Neural cell (in vitro differentiated cells): Measurements from ENCODE around the gene CHORDC1. TPM values are rescaled to one million over a fixed set of nuclear protein-coding genes. Genes with fewer than 3 reads are reported as not detected.

Experiments
- H2AFZ ChIP-seq: fragments of 200-600, 300-800 bp; sonication (generic), shearing (Covaris generic); 2 replicates; pipeline ENCODE4 v1.6.0; 2014; ENCODE audit warnings: low read depth, mild to moderate bottlenecking, antibody characterized with exemption, low read length, moderate library complexity
- H3F3A ChIP-seq: fragments of 200-600 bp; shearing (Covaris generic); 2 replicates; pipeline ENCODE4 v1.6.1; 2016; ENCODE audit warnings: mild to moderate bottlenecking, moderate library complexity, mixed read lengths, antibody characterized with exemption, low read length; ENCODE audit not compliant: insufficient read depth, poor library complexity, severe bottlenecking
- H3K27ac ChIP-seq: fragments of 200-600, 300-800 bp; sonication (generic), shearing (Covaris generic); 2 replicates; pipeline ENCODE4 v1.5.1; 2014; ENCODE audit warnings: mild to moderate bottlenecking, low read length, moderate library complexity
- H3K27me3 ChIP-seq: fragments of 300-800, 200-600 bp; sonication (generic), shearing (Covaris generic); 2 replicates; pipeline ENCODE4 v1.6.0; 2014; ENCODE audit warnings: mild to moderate bottlenecking, low read depth, low read length, moderate library complexity; ENCODE audit not compliant: insufficient read depth
- H3K36me3 ChIP-seq: fragments of 300-800, 200-600 bp; sonication (generic), shearing (Covaris generic); 2 replicates; pipeline ENCODE4 v1.5.1; 2014; ENCODE audit warnings: mild to moderate bottlenecking, antibody characterized with exemption, low read length, moderate library complexity; ENCODE audit not compliant: insufficient read depth
- H3K4me2 ChIP-seq: fragments of 300-800, 200-600 bp; sonication (generic), shearing (Covaris generic); 2 replicates; pipeline ENCODE4 v1.6.0; 2014; ENCODE audit warnings: mild to moderate bottlenecking, low read length
- H3K4me3 ChIP-seq: fragments of 300-800, 200-600 bp; sonication (generic), shearing (Covaris generic); 2 replicates; pipeline ENCODE4 v1.5.1; 2014; ENCODE audit warnings: mild to moderate bottlenecking, low read length, moderate library complexity
- H3K79me2 ChIP-seq: fragments of 200-600 bp; shearing (Covaris generic); replicated peaks from 2 replicates; pipeline ENCODE4 v1.6.0; 2014; ENCODE audit warnings: mild to moderate bottlenecking, low read length, moderate library complexity; ENCODE audit not compliant: insufficient read depth
- H3K9ac ChIP-seq: fragments of 300-800, 200-600 bp; sonication (generic), shearing (Covaris generic); 2 replicates; pipeline ENCODE4 v1.6.1; 2016; ENCODE audit warnings: mild to moderate bottlenecking, low read length, mixed read lengths
- H3K9me2 ChIP-seq: fragments of 200-600 bp; shearing (Covaris generic); 2 replicates; pipeline ENCODE4 v1.6.1; 2016; ENCODE audit warnings: mild to moderate bottlenecking, low read length, mixed read lengths; ENCODE audit not compliant: insufficient read depth
- H3K9me3 ChIP-seq: fragments of 200-600, 300-800 bp; sonication (generic), shearing (Covaris generic); 2 replicates; pipeline ENCODE4 v1.6.1; 2016; ENCODE audit warnings: mild to moderate bottlenecking, mixed run types, low read length, moderate library complexity, mixed read lengths
- H4K20me1 ChIP-seq: fragments of 200-600 bp; shearing (Covaris generic); 2 replicates; pipeline ENCODE4 v1.6.1; 2016; ENCODE audit warnings: mild to moderate bottlenecking, mixed run types; ENCODE audit not compliant: insufficient read depth
- CTCF ChIP-seq: fragments of 450-650 bp; IDR thresholded peaks from 2 replicates; pipeline ENCODE4 v1.5.1; 2014; ENCODE audit warnings: antibody characterized with exemption, mild to moderate bottlenecking, moderate library complexity; ENCODE audit not compliant: poor library complexity, severe bottlenecking
- EP300 ChIP-seq: fragments of 450-650 bp; conservative IDR thresholded peaks from 2 replicates; pipeline ENCODE4 v1.6.1; 2014; ENCODE audit warnings: antibody characterized with exemption, mild to moderate bottlenecking, moderate library complexity; ENCODE audit not compliant: poor library complexity, severe bottlenecking
- EZH2 ChIP-seq: fragments of 200-600, 300-800 bp; shearing (Covaris generic), sonication (generic); IDR thresholded peaks from 2 replicates; pipeline ENCODE4 v1.6.1; 2014; ENCODE audit warnings: antibody characterized with exemption, low read length, borderline replicate concordance, mild to moderate bottlenecking; ENCODE audit not compliant: insufficient read depth, poor library complexity, severe bottlenecking
- MXI1 ChIP-seq: fragments of 450-650 bp; conservative IDR thresholded peaks from 2 replicates; pipeline ENCODE4 v1.6.1; 2014; ENCODE audit warnings: antibody characterized with exemption, mild to moderate bottlenecking; ENCODE audit not compliant: poor library complexity, severe bottlenecking
- POLR2AphosphoS5 ChIP-seq: IDR thresholded peaks from 2 replicates; pipeline ENCODE4 v1.6.1; 2012
- RAD21 ChIP-seq: fragments of 450-650 bp; conservative IDR thresholded peaks from 2 replicates; pipeline ENCODE4 v1.6.1; 2014; ENCODE audit warnings: antibody characterized with exemption, mild to moderate bottlenecking, moderate library complexity
- REST ChIP-seq: IDR thresholded peaks from 2 replicates; pipeline ENCODE4 v1.6.1; 2012; ENCODE audit warnings: borderline replicate concordance
- SMC3 ChIP-seq: fragments of 450-650 bp; conservative IDR thresholded peaks from 2 replicates; pipeline ENCODE4 v1.6.1; 2014; ENCODE audit warnings: antibody characterized with exemption, mild to moderate bottlenecking, moderate library complexity; ENCODE audit not compliant: poor library complexity
- TAF1 ChIP-seq: IDR thresholded peaks from 2 replicates; pipeline ENCODE4 v1.6.1; 2012; ENCODE audit warnings: low read depth
- polyA plus RNA-seq: library from polyadenylated mRNA; depleted of rRNA; stranded (reverse); fragments of >200 nt; gene quantifications from 2 replicates; pipeline ENCODE4 v1.2.3, GENCODE V29; 2014

CHORDC1 gene
- polyA plus RNA-seq, 1 donor from 2014 or later = 63.9 TPM

GRCh38 chr11:90237004-90237403 lies 14.2 kb upstream of the CHORDC1 start:
- no peak overlapping the region for H3K9ac ChIP-seq
- H3K9me2 ChIP-seq = no peaks in the 10 kb centered on the region
- H3K9me3 ChIP-seq = no peaks in the 10 kb centered on the region
- TF ChIP-seq TAF1 (no peak), REST (no peak), MXI1 (no peak), POLR2AphosphoS5 (no peak), EP300 (no peak), CTCF (no peak), RAD21 (no peak)
- no peaks in the 10 kb centered on the region for H3K27me3 ChIP-seq
- H2AFZ ChIP-seq = no peak overlapping the region
- no peaks in the 10 kb centered on the region for H3K36me3 ChIP-seq
- H4K20me1 ChIP-seq = no peaks in the 10 kb centered on the region
- H3K4me3 ChIP-seq = no peak overlapping the region
- H3K79me2 ChIP-seq = no peaks in the 10 kb centered on the region
- H3K27ac ChIP-seq = no peak overlapping the region
- no peak overlapping the region for H3K4me2 ChIP-seq
- no peaks in the 10 kb centered on the region for H3F3A ChIP-seq

- H3K36me3 ChIP-seq = no peaks in the 10 kb centered on the region
- H3K4me3 ChIP-seq = no peak overlapping the region
- H3K27ac ChIP-seq = no peak overlapping the region
- no peaks in the 10 kb centered on the region for H3K9me3 ChIP-seq
- H4K20me1 ChIP-seq = no peaks in the 10 kb centered on the region
- H2AFZ ChIP-seq = no peak overlapping the region
- no peaks in the 10 kb centered on the region for H3F3A ChIP-seq
- H3K27me3 ChIP-seq = no peaks in the 10 kb centered on the region
- no peaks in the 10 kb centered on the region for H3K9me2 ChIP-seq
- no peaks in the 10 kb centered on the region for H3K79me2 ChIP-seq
- H3K9ac ChIP-seq = no peak overlapping the region
- no peak overlapping the region for H3K4me2 ChIP-seq
- TF ChIP-seq TAF1 = no peak
- TF ChIP-seq RAD21 = no peak
- TF ChIP-seq MXI1 = no peak
- TF ChIP-seq SMC3 = no peak
- no peak for TF ChIP-seq EP300
- TF ChIP-seq EZH2 = no peak
- TF ChIP-seq POLR2AphosphoS5 = no peak
- TF ChIP-seq REST = no peak
- TF ChIP-seq CTCF = no peak
Observed at GRCh38 chr11:90235526-90235925, 12.7 kb upstream of the CHORDC1 start.
